OCI-LY7 (cell line): ENCODE data around the gene LIFR. TPM values are rescaled to one million over a fixed set of nuclear protein-coding genes. Genes with fewer than 3 reads are reported as not detected.

Experiments used
- BruUV-seq: library from RNA; stranded (reverse); fragments of 400-500 nt; replicated peaks from 2 replicates; lab custom pipeline; 2021; lab: Mats Ljungman, UMichigan
- CTCF ChIA-PET: fragments of 300-600 bp; sonication (Branson Sonifier 250); formaldehyde crosslinking; loops from one replicate; lab custom pipeline; 2022; ENCODE audit warnings: antibody characterized with exemption; ENCODE audit not compliant: unreplicated experiment; lab: Charles Lee
- POLR2A ChIA-PET: fragments of 300-600 bp; sonication (Branson Sonifier 250); formaldehyde crosslinking; loops from one replicate; lab custom pipeline; 2022; ENCODE audit warnings: antibody characterized with exemption; lab: Charles Lee
- DNase-seq: peaks from one replicate; pipeline ENCODE4 v3.0.0-alpha.2; 2015; ENCODE audit warnings: low spot score
- H2AFZ ChIP-seq: fragments of 200-600 bp; sonication (generic), shearing (Covaris generic); 2 replicates; pipeline ENCODE4 v1.6.1; 2014; ENCODE audit warnings: mild to moderate bottlenecking, antibody characterized with exemption, low read length, moderate library complexity
- H3K27ac ChIP-seq: fragments of 200-600 bp; sonication (generic); 2 replicates; pipeline ENCODE4 v1.5.1; 2014; ENCODE audit warnings: mixed run types, low read depth, mild to moderate bottlenecking, moderate library complexity, low read length, inconsistent platforms; ENCODE audit not compliant: poor library complexity, severe bottlenecking
- H3K36me3 ChIP-seq: fragments of 200-600 bp; sonication (generic); 2 replicates; pipeline ENCODE4 v1.6.1; 2014; ENCODE audit warnings: mild to moderate bottlenecking, antibody characterized with exemption, low read length, moderate library complexity, mixed read lengths; ENCODE audit not compliant: insufficient read depth
- H3K4me1 ChIP-seq: fragments of 200-600 bp; sonication (generic); 2 replicates; pipeline ENCODE4 v1.5.1; 2014; ENCODE audit warnings: mild to moderate bottlenecking, low read length; ENCODE audit not compliant: insufficient read depth, poor library complexity, severe bottlenecking
- H3K4me2 ChIP-seq: fragments of 200-600 bp; sonication (generic); 2 replicates; pipeline ENCODE4 v1.6.1; 2014; ENCODE audit warnings: mild to moderate bottlenecking, low read length
- H3K4me3 ChIP-seq: fragments of 200-600 bp; sonication (generic); 2 replicates; pipeline ENCODE4 v1.5.1; 2014; ENCODE audit warnings: mild to moderate bottlenecking, low read depth, low read length; ENCODE audit not compliant: poor library complexity, severe bottlenecking
- H3K79me2 ChIP-seq: fragments of 200-600 bp; sonication (generic); 2 replicates; pipeline ENCODE4 v1.6.1; 2016; ENCODE audit warnings: low read depth, mild to moderate bottlenecking, low read length, moderate library complexity, mixed read lengths; ENCODE audit not compliant: insufficient read depth
- H3K9me2 ChIP-seq: fragments of 200-600 bp; sonication (generic); 2 replicates; pipeline ENCODE4 v1.6.1; 2016; ENCODE audit warnings: mild to moderate bottlenecking, low read length, mixed read lengths; ENCODE audit not compliant: insufficient read depth
- H3K9me3 ChIP-seq: fragments of 200-600 bp; sonication (generic); 2 replicates; pipeline ENCODE4 v1.6.1; 2014; ENCODE audit warnings: mild to moderate bottlenecking, mixed run types, low read length, mixed read lengths
- H4K20me1 ChIP-seq: fragments of 200-600 bp; sonication (generic); 2 replicates; pipeline ENCODE4 v1.6.1; 2014; ENCODE audit warnings: mild to moderate bottlenecking, antibody characterized with exemption, low read length, moderate library complexity, mixed read lengths; ENCODE audit not compliant: insufficient read depth
- EZH2phosphoT487 ChIP-seq: fragments of 200-600 bp; sonication (generic); IDR thresholded peaks from 2 replicates; pipeline ENCODE4 v1.6.1; 2018; ENCODE audit warnings: low read depth, borderline replicate concordance, mild to moderate bottlenecking, mixed run types, antibody characterized with exemption, low read length, moderate library complexity, mixed read lengths
- intact Hi-C: fragments of 100-400 bp; cut with micrococcal nuclease; formaldehyde crosslinking; loops from one replicate; pipeline ENCODE4 v1.10.0; 2022; ENCODE audit not compliant: unreplicated experiment
- total RNA-seq, 2 experiments: library from RNA; depleted of rRNA in 1 of 2; stranded (reverse); fragments of >200 nt in 1 of 2; shearing (Covaris generic) in 1 of 2; gene quantifications; 2 replicates each; pipeline ENCODE4 v1.2.3, GENCODE V29; 2014 to 2022
- TF ChIP-seq, protein P1 (sequence below): fragments of 200-600 bp; sonication (generic); conservative IDR thresholded peaks from 2 replicates; pipeline ENCODE4 v1.5.1; 2014; ENCODE audit warnings: mild to moderate bottlenecking, antibody characterized with exemption, low read length, moderate library complexity, mixed read lengths

LIFR gene
- total RNA-seq, 2 experiments from 2014 or later, result not detected

DNA sequence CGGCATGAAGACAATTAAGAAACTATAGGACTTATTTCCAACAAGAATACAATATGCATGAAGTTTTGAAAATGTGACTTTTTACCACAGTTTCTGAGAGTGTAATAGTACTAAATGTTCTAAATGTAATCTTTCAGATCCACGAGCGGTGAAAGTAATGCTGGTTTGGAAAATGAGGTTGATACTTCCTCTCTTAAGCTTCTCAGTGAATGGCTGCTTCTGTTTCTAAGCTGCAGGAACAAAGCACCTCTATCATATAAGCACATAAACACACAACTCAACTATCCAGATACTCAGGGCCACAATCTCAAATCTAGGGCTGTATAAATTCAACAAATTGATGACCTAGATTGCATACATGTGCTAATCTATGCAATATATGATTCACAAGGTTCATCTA, 78.3 kb downstream of the LIFR start:
- ChIA-PET POLR2A (no interaction called here), CTCF (no interaction called here)
- Histone ChIP-seq H3K36me3 (no peaks in the 10 kb centered on the region), H4K20me1 (no peaks in the 10 kb centered on the region), H3K4me1 (no peaks in the 10 kb centered on the region), H3K79me2 (no peaks in the 10 kb centered on the region), H3K4me2 (no peak overlapping the region), H3K9me2 (no peaks in the 10 kb centered on the region), H3K27ac (no peak overlapping the region), H3K9me3 (no peaks in the 10 kb centered on the region), H3K4me3 (no peak overlapping the region), H2AFZ (no peak overlapping the region)
- TF ChIP-seq, protein P1, sequence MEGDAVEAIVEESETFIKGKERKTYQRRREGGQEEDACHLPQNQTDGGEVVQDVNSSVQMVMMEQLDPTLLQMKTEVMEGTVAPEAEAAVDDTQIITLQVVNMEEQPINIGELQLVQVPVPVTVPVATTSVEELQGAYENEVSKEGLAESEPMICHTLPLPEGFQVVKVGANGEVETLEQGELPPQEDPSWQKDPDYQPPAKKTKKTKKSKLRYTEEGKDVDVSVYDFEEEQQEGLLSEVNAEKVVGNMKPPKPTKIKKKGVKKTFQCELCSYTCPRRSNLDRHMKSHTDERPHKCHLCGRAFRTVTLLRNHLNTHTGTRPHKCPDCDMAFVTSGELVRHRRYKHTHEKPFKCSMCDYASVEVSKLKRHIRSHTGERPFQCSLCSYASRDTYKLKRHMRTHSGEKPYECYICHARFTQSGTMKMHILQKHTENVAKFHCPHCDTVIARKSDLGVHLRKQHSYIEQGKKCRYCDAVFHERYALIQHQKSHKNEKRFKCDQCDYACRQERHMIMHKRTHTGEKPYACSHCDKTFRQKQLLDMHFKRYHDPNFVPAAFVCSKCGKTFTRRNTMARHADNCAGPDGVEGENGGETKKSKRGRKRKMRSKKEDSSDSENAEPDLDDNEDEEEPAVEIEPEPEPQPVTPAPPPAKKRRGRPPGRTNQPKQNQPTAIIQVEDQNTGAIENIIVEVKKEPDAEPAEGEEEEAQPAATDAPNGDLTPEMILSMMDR, result no peak
- TF ChIP-seq EZH2phosphoT487, result no peak
- BruUV-seq, result no TSS peak
- intact Hi-C loops, result no loop called here
- DNase-seq, result no peak

DNA sequence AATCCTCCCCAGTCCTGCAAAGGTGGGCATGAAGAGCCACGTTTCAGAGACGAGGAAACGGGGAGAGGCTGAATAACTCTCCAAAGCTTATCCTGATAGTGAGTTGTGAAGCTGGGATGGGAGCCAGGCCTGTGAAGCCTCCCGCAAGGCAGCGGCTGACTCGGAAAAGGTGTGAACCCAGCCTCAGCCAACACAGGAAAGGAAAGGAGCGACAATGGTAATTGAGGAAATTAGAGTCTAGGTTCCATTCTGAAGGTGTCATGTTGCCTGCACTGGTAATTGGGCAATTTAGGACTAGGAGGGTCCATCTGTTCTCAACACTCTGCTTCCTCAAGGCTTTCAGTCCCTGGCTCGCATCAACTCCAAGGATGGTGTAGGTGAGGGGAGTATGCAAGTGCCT, 83.4 kb downstream of the LIFR start:
- Histone ChIP-seq H3K9me3 (no peaks in the 10 kb centered on the region), H3K36me3 (no peaks in the 10 kb centered on the region), H4K20me1 (no peaks in the 10 kb centered on the region), H3K4me2 (no peak overlapping the region), H3K27ac (no peak overlapping the region), H3K9me2 (no peaks in the 10 kb centered on the region), H2AFZ (no peak overlapping the region), H3K79me2 (no peaks in the 10 kb centered on the region), H3K4me3 (no peak overlapping the region), H3K4me1 (no peaks in the 10 kb centered on the region)
- TF ChIP-seq EZH2phosphoT487, result no peak
- TF ChIP-seq, protein P1, result no peak
- DNase-seq, result no peak
- POLR2A ChIA-PET, result no interaction called here
- intact Hi-C loops, result no loop called here
- BruUV-seq, result no TSS peak
- CTCF ChIA-PET, result no interaction called here

DNA sequence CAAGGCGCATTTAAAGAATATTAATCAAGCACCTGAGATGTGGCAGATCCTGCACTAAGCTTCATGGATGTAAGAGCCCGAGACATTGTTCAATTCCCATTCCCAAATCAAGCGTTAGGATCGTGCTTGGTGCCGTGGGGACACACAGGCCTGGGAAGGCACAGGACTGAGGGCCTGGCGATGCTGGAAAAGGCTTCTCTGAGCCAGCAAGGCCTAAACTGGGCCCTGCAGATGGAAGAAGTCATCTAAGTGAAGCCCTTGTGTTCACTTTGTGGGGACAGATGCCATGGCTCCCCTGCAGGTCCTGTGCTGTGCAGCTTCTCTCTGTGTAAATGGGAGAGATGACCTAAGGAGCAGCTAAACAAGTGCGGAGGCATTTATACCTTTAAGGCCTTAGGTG, 83.9 kb downstream of the LIFR start:
- Histone ChIP-seq H3K9me3 (no peaks in the 10 kb centered on the region), H2AFZ (no peak overlapping the region), H3K4me2 (no peak overlapping the region), H3K4me1 (no peaks in the 10 kb centered on the region), H3K9me2 (no peaks in the 10 kb centered on the region), H3K79me2 (no peaks in the 10 kb centered on the region), H3K36me3 (no peaks in the 10 kb centered on the region), H4K20me1 (no peaks in the 10 kb centered on the region), H3K4me3 (no peak overlapping the region), H3K27ac (no peak overlapping the region)
- POLR2A ChIA-PET, result interaction anchor here (0.7 kb wide), 1 partner anchor 17 kb away, joined by 3 read pairs; no protein-coding TSS in a partner anchor
- DNase-seq, result no peak
- no peak for TF ChIP-seq EZH2phosphoT487
- TF ChIP-seq, protein P1, result no peak
- CTCF ChIA-PET, result no interaction called here
- BruUV-seq, result no TSS peak
- intact Hi-C loops, result no loop called here
